OCI-LY7 (cell line): Measurements from ENCODE around the gene ADAMTS8. TPM values are rescaled to one million over a fixed set of nuclear protein-coding genes. Genes with fewer than 3 reads are reported as not detected.

ENCODE experiments used
- BruUV-seq: library from RNA; stranded (reverse); fragments of 400-500 nt; replicated peaks from 2 replicates; lab custom pipeline; 2021; lab: Mats Ljungman, UMichigan
- CTCF ChIA-PET: fragments of 300-600 bp; sonication (Branson Sonifier 250); formaldehyde crosslinking; loops from one replicate; lab custom pipeline; 2022; ENCODE audit warnings: antibody characterized with exemption; ENCODE audit not compliant: unreplicated experiment; lab: Charles Lee
- POLR2A ChIA-PET: fragments of 300-600 bp; sonication (Branson Sonifier 250); formaldehyde crosslinking; loops from one replicate; lab custom pipeline; 2022; ENCODE audit warnings: antibody characterized with exemption; lab: Charles Lee
- DNase-seq: peaks from one replicate; pipeline ENCODE4 v3.0.0-alpha.2; 2015; ENCODE audit warnings: low spot score
- H2AFZ ChIP-seq: fragments of 200-600 bp; sonication (generic), shearing (Covaris generic); 2 replicates; pipeline ENCODE4 v1.6.1; 2014; ENCODE audit warnings: mild to moderate bottlenecking, antibody characterized with exemption, low read length, moderate library complexity
- H3K27ac ChIP-seq: fragments of 200-600 bp; sonication (generic); 2 replicates; pipeline ENCODE4 v1.5.1; 2014; ENCODE audit warnings: mixed run types, low read depth, mild to moderate bottlenecking, moderate library complexity, low read length, inconsistent platforms; ENCODE audit not compliant: poor library complexity, severe bottlenecking
- H3K36me3 ChIP-seq: fragments of 200-600 bp; sonication (generic); 2 replicates; pipeline ENCODE4 v1.6.1; 2014; ENCODE audit warnings: mild to moderate bottlenecking, antibody characterized with exemption, low read length, moderate library complexity, mixed read lengths; ENCODE audit not compliant: insufficient read depth
- H3K4me1 ChIP-seq: fragments of 200-600 bp; sonication (generic); 2 replicates; pipeline ENCODE4 v1.5.1; 2014; ENCODE audit warnings: mild to moderate bottlenecking, low read length; ENCODE audit not compliant: insufficient read depth, poor library complexity, severe bottlenecking
- H3K4me2 ChIP-seq: fragments of 200-600 bp; sonication (generic); 2 replicates; pipeline ENCODE4 v1.6.1; 2014; ENCODE audit warnings: mild to moderate bottlenecking, low read length
- H3K4me3 ChIP-seq: fragments of 200-600 bp; sonication (generic); 2 replicates; pipeline ENCODE4 v1.5.1; 2014; ENCODE audit warnings: mild to moderate bottlenecking, low read depth, low read length; ENCODE audit not compliant: poor library complexity, severe bottlenecking
- H3K79me2 ChIP-seq: fragments of 200-600 bp; sonication (generic); 2 replicates; pipeline ENCODE4 v1.6.1; 2016; ENCODE audit warnings: low read depth, mild to moderate bottlenecking, low read length, moderate library complexity, mixed read lengths; ENCODE audit not compliant: insufficient read depth
- H3K9me2 ChIP-seq: fragments of 200-600 bp; sonication (generic); 2 replicates; pipeline ENCODE4 v1.6.1; 2016; ENCODE audit warnings: mild to moderate bottlenecking, low read length, mixed read lengths; ENCODE audit not compliant: insufficient read depth
- H3K9me3 ChIP-seq: fragments of 200-600 bp; sonication (generic); 2 replicates; pipeline ENCODE4 v1.6.1; 2014; ENCODE audit warnings: mild to moderate bottlenecking, mixed run types, low read length, mixed read lengths
- H4K20me1 ChIP-seq: fragments of 200-600 bp; sonication (generic); 2 replicates; pipeline ENCODE4 v1.6.1; 2014; ENCODE audit warnings: mild to moderate bottlenecking, antibody characterized with exemption, low read length, moderate library complexity, mixed read lengths; ENCODE audit not compliant: insufficient read depth
- CTCF ChIP-seq: fragments of 200-600 bp; sonication (generic); conservative IDR thresholded peaks from 2 replicates; pipeline ENCODE4 v1.5.1; 2014; ENCODE audit warnings: mild to moderate bottlenecking, antibody characterized with exemption, low read length, moderate library complexity, mixed read lengths
- EZH2phosphoT487 ChIP-seq: fragments of 200-600 bp; sonication (generic); IDR thresholded peaks from 2 replicates; pipeline ENCODE4 v1.6.1; 2018; ENCODE audit warnings: low read depth, borderline replicate concordance, mild to moderate bottlenecking, mixed run types, antibody characterized with exemption, low read length, moderate library complexity, mixed read lengths
- intact Hi-C: fragments of 100-400 bp; cut with micrococcal nuclease; formaldehyde crosslinking; loops from one replicate; pipeline ENCODE4 v1.10.0; 2022; ENCODE audit not compliant: unreplicated experiment
- total RNA-seq, 2 experiments: library from RNA; depleted of rRNA in 1 of 2; stranded (reverse); fragments of >200 nt in 1 of 2; shearing (Covaris generic) in 1 of 2; gene quantifications; 2 replicates each; pipeline ENCODE4 v1.2.3, GENCODE V29; 2014 to 2022

ADAMTS8 gene
- total RNA-seq, 2 experiments from 2014 or later, result not detected

GRCh38 chr11:130408401-130408890 lies 20.0 kb downstream of the ADAMTS8 start:
- intact Hi-C loops, result no loop called here
- H3K36me3 ChIP-seq, result no peaks in the 10 kb centered on the region
- POLR2A ChIA-PET, result no interaction called here

GRCh38 chr11:130407978-130408377 lies 20.4 kb downstream of the ADAMTS8 start:
- CTCF ChIA-PET, result no interaction called here
- Histone ChIP-seq H3K9me2 (no peaks in the 10 kb centered on the region), H3K27ac (no peak overlapping the region), H3K36me3 (no peaks in the 10 kb centered on the region), H4K20me1 (no peaks in the 10 kb centered on the region), H3K4me3 (no peak overlapping the region), H2AFZ (no peak overlapping the region), H3K79me2 (no peaks in the 10 kb centered on the region), H3K9me3 (no peaks in the 10 kb centered on the region), H3K4me1 (no peaks in the 10 kb centered on the region), H3K4me2 (no peak overlapping the region)
- BruUV-seq, result no TSS peak
- intact Hi-C loops, result no loop called here
- POLR2A ChIA-PET, result interaction anchor here (0.6 kb wide), 2 partner anchors 49 to 1185 kb away, joined by 3 read pairs; no protein-coding TSS in a partner anchor
- no peak for DNase-seq
- no peak for TF ChIP-seq EZH2phosphoT487
- no peak for TF ChIP-seq CTCF

More at GRCh38 chr11:130408401-130408890, 20.0 kb downstream of the ADAMTS8 start:
- H3K4me1 ChIP-seq, result no peaks in the 10 kb centered on the region
- H3K9me2 ChIP-seq, result no peaks in the 10 kb centered on the region
- CTCF ChIA-PET, result no interaction called here
- no peak for DNase-seq
- H4K20me1 ChIP-seq, result no peaks in the 10 kb centered on the region
- H3K4me2 ChIP-seq, result no peak overlapping the region
- TF ChIP-seq CTCF, result no peak
- no peak for TF ChIP-seq EZH2phosphoT487
- no peak overlapping the region for H3K27ac ChIP-seq
- no TSS peak for BruUV-seq
- H3K4me3 ChIP-seq, result no peak overlapping the region
- H2AFZ ChIP-seq, result no peak overlapping the region
- H3K79me2 ChIP-seq, result no peaks in the 10 kb centered on the region
- H3K9me3 ChIP-seq, result no peaks in the 10 kb centered on the region

- Histone ChIP-seq H3K36me3 (no peaks in the 10 kb centered on the region), H3K9me3 (no peaks in the 10 kb centered on the region), H3K4me1 (no peaks in the 10 kb centered on the region), H4K20me1 (no peaks in the 10 kb centered on the region), H3K9me2 (no peaks in the 10 kb centered on the region), H3K4me3 (no peak overlapping the region), H3K79me2 (no peaks in the 10 kb centered on the region), H3K27ac (no peak overlapping the region), H2AFZ (no peak overlapping the region), H3K4me2 (no peak overlapping the region)
- BruUV-seq, result no TSS peak
- no peak for TF ChIP-seq EZH2phosphoT487
- no peak for DNase-seq
- intact Hi-C loops, result no loop called here
- ChIA-PET POLR2A (interaction anchor here (0.6 kb wide), 1 partner anchor 9 kb away, joined by 3 read pairs; no protein-coding TSS in a partner anchor), CTCF (no interaction called here)
Measured at GRCh38 chr11:130405428-130405827, 23.0 kb downstream of the ADAMTS8 start.
